Mesendoderm (in vitro differentiated cells): Measurements from ENCODE around the gene SLC44A5.

Experiments used
- DNase-seq: peaks from one replicate; pipeline ENCODE4 v3.0.0; 2013
- H2AK5ac ChIP-seq: 2 replicates; pipeline ENCODE4 v1.6.1; 2013; ENCODE audit warnings: low read length, inconsistent platforms
- H2BK120ac ChIP-seq: 2 replicates; pipeline ENCODE4 v1.6.1; 2013; ENCODE audit warnings: low read depth, mild to moderate bottlenecking, low read length, moderate library complexity, mixed read lengths
- H2BK15ac ChIP-seq: replicated peaks from 2 replicates; pipeline ENCODE4 v1.6.1; 2013; ENCODE audit warnings: low read depth, mild to moderate bottlenecking, moderate library complexity
- H2BK5ac ChIP-seq: 2 replicates; pipeline ENCODE4 v1.6.1; 2013; ENCODE audit warnings: low read length, inconsistent platforms
- H3K18ac ChIP-seq: 2 replicates; pipeline ENCODE4 v1.6.1; 2013; ENCODE audit warnings: mild to moderate bottlenecking, low read length, mixed read lengths
- H3K23ac ChIP-seq: one replicate; pipeline ENCODE4 v1.6.1; 2013; ENCODE audit warnings: low read length
- H3K27ac ChIP-seq: 2 replicates; pipeline ENCODE4 v1.5.1; 2013; ENCODE audit warnings: low read depth, mild to moderate bottlenecking, inconsistent platforms, low read length, moderate library complexity
- H3K27me3 ChIP-seq: 2 replicates; pipeline ENCODE4 v1.6.1; 2013; ENCODE audit warnings: low read length, control low read depth, mild to moderate bottlenecking, inconsistent platforms; ENCODE audit not compliant: insufficient read depth, poor library complexity
- H3K36me3 ChIP-seq: 2 replicates; pipeline ENCODE4 v1.6.1; 2013; ENCODE audit warnings: low read length, inconsistent platforms; ENCODE audit not compliant: control insufficient read depth, insufficient read depth
- H3K4ac ChIP-seq: one replicate; pipeline ENCODE4 v1.6.1; 2013; ENCODE audit warnings: low read depth, mild to moderate bottlenecking, low read length, moderate library complexity
- H3K4me1 ChIP-seq: 2 replicates; pipeline ENCODE4 v1.6.1; 2013; ENCODE audit warnings: low read depth, low read length, inconsistent platforms; ENCODE audit not compliant: control insufficient read depth
- H3K4me2 ChIP-seq: 2 replicates; pipeline ENCODE4 v1.6.1; 2013; ENCODE audit warnings: low read length
- H3K4me3 ChIP-seq: 2 replicates; pipeline ENCODE4 v1.5.1; 2013; ENCODE audit warnings: mild to moderate bottlenecking, low read length
- H3K56ac ChIP-seq: one replicate; pipeline ENCODE4 v1.6.1; 2013; ENCODE audit warnings: low read length
- H3K79me1 ChIP-seq: 2 replicates; pipeline ENCODE4 v1.6.1; 2013; ENCODE audit warnings: low read length, inconsistent platforms
- H3K79me2 ChIP-seq: 2 replicates; pipeline ENCODE4 v1.6.1; 2013; ENCODE audit warnings: mild to moderate bottlenecking, low read length; ENCODE audit not compliant: control insufficient read depth, insufficient read depth
- H3K9ac ChIP-seq: 2 replicates; pipeline ENCODE4 v1.6.1; 2013; ENCODE audit warnings: low read length, inconsistent platforms
- H4K5ac ChIP-seq: one replicate; pipeline ENCODE4 v1.6.1; 2013; ENCODE audit warnings: low read length
- H4K8ac ChIP-seq: one replicate; pipeline ENCODE4 v1.6.1; 2013; ENCODE audit warnings: low read depth, mild to moderate bottlenecking, control low read depth, low read length, moderate library complexity
- WGBS: extraction: QIAGEN DNeasy Blood & Tissue Kit; methylation state at CpG from one replicate; pipeline ENCODE4 v1.1.7; 2013; ENCODE audit warnings: low lambda C conversion rate, missing lambda C conversion rate; ENCODE audit not compliant: insufficient coverage; ENCODE audit errors: extremely low coverage; 5-methylcytosine and 5-hydroxymethylcytosine counted together

Gene SLC44A5

DNA sequence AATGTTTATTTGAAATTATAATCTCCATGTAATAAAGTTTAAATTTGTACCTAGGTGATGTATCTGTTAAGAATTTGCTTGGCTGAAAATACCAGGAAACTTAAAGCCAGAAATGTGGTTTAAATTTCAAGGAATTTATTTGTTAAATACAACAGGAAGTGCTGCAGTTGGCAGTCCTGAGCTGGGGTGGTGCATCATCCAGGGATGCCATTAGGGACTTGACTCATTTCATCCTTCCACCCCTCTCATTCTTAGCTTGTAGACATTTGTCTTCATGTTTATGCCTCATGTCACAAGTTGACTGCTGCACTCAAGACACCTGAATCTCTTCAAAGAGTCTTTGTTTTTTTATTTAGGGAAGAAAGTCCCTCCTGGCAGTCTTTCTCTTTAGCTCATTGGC is 300.8 kb downstream of the SLC44A5 start:
- no peak overlapping the region for H3K9ac ChIP-seq
- H3K18ac ChIP-seq = no peak overlapping the region
- no peaks in the 10 kb centered on the region for H3K79me2 ChIP-seq
- no peak overlapping the region for H3K4me3 ChIP-seq
- no peak overlapping the region for H2BK15ac ChIP-seq
- H3K23ac ChIP-seq = no peak overlapping the region
- DNase-seq = no peak
- no peak overlapping the region for H3K27ac ChIP-seq
- no peak overlapping the region for H4K8ac ChIP-seq
- H3K4me1 ChIP-seq = peaks cover 2% of the 10 kb centered on the region
- H2BK5ac ChIP-seq = no peak overlapping the region
- no peaks in the 10 kb centered on the region for H3K36me3 ChIP-seq
- no peak overlapping the region for H3K56ac ChIP-seq
- no peak overlapping the region for H4K5ac ChIP-seq
- H2AK5ac ChIP-seq = no peak overlapping the region
- no peak overlapping the region for H3K4ac ChIP-seq
- H3K79me1 ChIP-seq = no peaks in the 10 kb centered on the region
- no peaks in the 10 kb centered on the region for H3K27me3 ChIP-seq
- no peak overlapping the region for H3K4me2 ChIP-seq
- H2BK120ac ChIP-seq = no peak overlapping the region

DNA sequence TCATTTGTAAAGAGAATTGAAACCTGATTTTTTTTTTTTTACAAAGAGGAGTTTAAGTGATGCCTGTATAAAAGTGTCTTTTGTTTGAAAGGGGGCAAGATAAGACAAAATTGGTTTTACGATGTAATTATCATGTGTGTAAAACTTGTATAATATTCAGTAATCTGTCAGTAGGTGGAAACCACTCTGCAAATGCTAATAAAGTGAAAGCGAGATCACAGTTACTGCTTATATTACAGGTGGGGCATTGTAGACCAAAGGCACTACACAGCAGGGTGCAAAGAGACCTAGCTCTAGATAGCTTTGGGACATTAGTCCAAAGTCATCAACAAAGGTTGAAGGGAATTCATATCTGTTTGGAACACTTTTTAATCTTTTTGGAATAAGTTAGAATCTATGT is 302.5 kb downstream of the SLC44A5 start:
- Histone ChIP-seq H2BK5ac (no peak overlapping the region), H3K4me1 (no peaks in the 10 kb centered on the region), H3K23ac (no peak overlapping the region), H3K27me3 (no peaks in the 10 kb centered on the region), H2AK5ac (no peak overlapping the region), H3K4me3 (no peak overlapping the region), H3K36me3 (no peaks in the 10 kb centered on the region), H2BK120ac (no peak overlapping the region), H3K79me1 (no peaks in the 10 kb centered on the region), H3K79me2 (no peaks in the 10 kb centered on the region), H3K18ac (no peak overlapping the region), H3K56ac (no peak overlapping the region), H3K27ac (no peak overlapping the region), H3K9ac (no peak overlapping the region), H2BK15ac (no peak overlapping the region), H4K8ac (no peak overlapping the region), H3K4me2 (no peak overlapping the region), H3K4ac (no peak overlapping the region), H4K5ac (no peak overlapping the region)
- no peak for DNase-seq
- WGBS = 100% methylated on average over 1 of the region's 2 CpGs

DNA sequence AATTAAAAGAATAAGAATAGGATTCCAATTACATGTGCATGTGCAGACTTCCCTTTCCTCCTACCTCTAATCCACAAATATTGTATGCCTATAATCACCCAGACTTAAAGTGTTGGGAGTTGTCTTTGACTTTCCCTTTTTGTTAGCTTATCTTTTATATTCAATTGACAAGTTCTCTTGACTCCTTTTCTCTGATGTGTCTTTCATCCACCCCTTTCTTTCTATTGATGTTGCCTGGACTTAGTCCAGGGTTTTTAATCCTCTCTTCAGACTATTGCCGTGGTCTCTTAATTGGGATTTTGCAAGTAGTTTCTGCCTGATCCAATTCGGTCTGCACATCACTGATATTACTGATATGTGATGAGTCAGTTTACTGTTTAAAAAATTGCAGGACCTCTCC is 305.9 kb downstream of the SLC44A5 start:
- Histone ChIP-seq H3K4me2 (no peak overlapping the region), H2BK120ac (no peak overlapping the region)
- no CpG with 5 or more reads among the region's 2 CpGs for WGBS

DNA sequence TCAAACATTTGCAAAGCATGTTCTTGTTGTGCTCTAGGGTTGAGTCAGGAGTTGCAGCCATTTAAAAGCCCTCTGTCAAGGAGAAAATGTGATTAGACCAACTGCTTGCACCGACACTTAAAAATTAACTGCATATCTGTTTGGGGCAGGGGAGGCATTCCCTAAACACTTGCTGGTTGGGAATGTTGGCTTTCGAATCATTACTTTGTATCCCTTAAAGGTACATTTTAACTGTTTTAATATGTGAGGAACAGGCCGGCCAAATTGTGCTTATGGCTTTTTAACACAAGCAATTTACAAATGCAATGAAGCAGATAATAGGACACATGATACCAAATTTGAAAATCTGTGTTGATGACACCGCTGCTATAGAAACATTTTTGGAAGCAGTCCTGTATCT is 317.6 kb downstream of the SLC44A5 start:
- H3K79me2 ChIP-seq = no peaks in the 10 kb centered on the region
- H3K4me1 ChIP-seq = peaks cover 2% of the 10 kb centered on the region
- H3K18ac ChIP-seq = no peak overlapping the region
- H3K9ac ChIP-seq = no peak overlapping the region
- H3K27ac ChIP-seq = no peak overlapping the region
- no peaks in the 10 kb centered on the region for H3K27me3 ChIP-seq
- no peak overlapping the region for H2BK120ac ChIP-seq
- no peak overlapping the region for H3K23ac ChIP-seq
- H4K8ac ChIP-seq = no peak overlapping the region
- H4K5ac ChIP-seq = no peak overlapping the region
- no peak overlapping the region for H2AK5ac ChIP-seq
- H3K79me1 ChIP-seq = no peaks in the 10 kb centered on the region
- H2BK15ac ChIP-seq = no peak overlapping the region
- H3K4me2 ChIP-seq = no peak overlapping the region
- no peak overlapping the region for H3K4ac ChIP-seq
- no peaks in the 10 kb centered on the region for H3K36me3 ChIP-seq
- no peak overlapping the region for H2BK5ac ChIP-seq
- no peak overlapping the region for H3K4me3 ChIP-seq
- no CpG with 5 or more reads among the region's 4 CpGs for WGBS
- no peak for DNase-seq
- no peak overlapping the region for H3K56ac ChIP-seq

More for the DNA sequence above, 305.9 kb downstream of the SLC44A5 start:
- no peaks in the 10 kb centered on the region for H3K79me1 ChIP-seq
- no peak overlapping the region for H3K9ac ChIP-seq
- no peak overlapping the region for H4K8ac ChIP-seq
- H3K56ac ChIP-seq = no peak overlapping the region
- H2BK15ac ChIP-seq = no peak overlapping the region
- no peak overlapping the region for H4K5ac ChIP-seq
- no peak overlapping the region for H3K23ac ChIP-seq
- H3K4ac ChIP-seq = no peak overlapping the region
- no peaks in the 10 kb centered on the region for H3K27me3 ChIP-seq
- H3K4me1 ChIP-seq = no peaks in the 10 kb centered on the region
- H3K27ac ChIP-seq = no peak overlapping the region
- H3K18ac ChIP-seq = no peak overlapping the region
- no peak overlapping the region for H3K4me3 ChIP-seq
- no peak overlapping the region for H2BK5ac ChIP-seq
- H3K36me3 ChIP-seq = no peaks in the 10 kb centered on the region
- H3K79me2 ChIP-seq = no peaks in the 10 kb centered on the region
- H2AK5ac ChIP-seq = no peak overlapping the region
- no peak for DNase-seq

DNA sequence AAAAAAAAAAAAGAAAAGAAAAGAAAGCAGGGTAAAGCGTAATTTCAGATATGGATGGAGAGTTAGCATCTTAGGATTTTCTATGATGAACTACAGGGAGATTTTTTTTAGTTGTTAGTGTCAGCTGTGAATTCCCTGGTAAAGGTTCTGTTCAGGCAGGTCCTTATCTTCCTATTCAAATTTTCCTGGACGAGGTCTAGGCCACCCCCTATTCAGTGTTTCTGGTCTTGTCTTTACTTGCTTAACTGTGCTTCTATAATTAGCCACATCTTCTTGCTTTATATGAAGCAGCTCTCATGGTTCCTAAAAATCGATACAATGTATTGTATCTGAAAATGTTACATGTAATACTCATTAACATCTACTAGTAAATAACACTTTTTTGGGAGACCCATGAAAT is 318.9 kb downstream of the SLC44A5 start:
- no peak overlapping the region for H3K23ac ChIP-seq
- H3K4ac ChIP-seq = no peak overlapping the region
- H3K79me2 ChIP-seq = no peaks in the 10 kb centered on the region
- H3K36me3 ChIP-seq = no peaks in the 10 kb centered on the region
- no peak overlapping the region for H4K5ac ChIP-seq
- no peak overlapping the region for H3K4me3 ChIP-seq
- no peak overlapping the region for H3K56ac ChIP-seq
- no peak overlapping the region for H3K27ac ChIP-seq
- H3K4me1 ChIP-seq = peaks cover 2% of the 10 kb centered on the region
- H3K79me1 ChIP-seq = no peaks in the 10 kb centered on the region
- H3K9ac ChIP-seq = no peak overlapping the region
- WGBS = no CpG with 5 or more reads among the region's 3 CpGs
- no peaks in the 10 kb centered on the region for H3K27me3 ChIP-seq
- H2BK120ac ChIP-seq = no peak overlapping the region
- DNase-seq = no peak
- H3K18ac ChIP-seq = no peak overlapping the region
- H4K8ac ChIP-seq = no peak overlapping the region
- H2BK5ac ChIP-seq = no peak overlapping the region
- H2AK5ac ChIP-seq = no peak overlapping the region
- no peak overlapping the region for H3K4me2 ChIP-seq
- no peak overlapping the region for H2BK15ac ChIP-seq

DNA sequence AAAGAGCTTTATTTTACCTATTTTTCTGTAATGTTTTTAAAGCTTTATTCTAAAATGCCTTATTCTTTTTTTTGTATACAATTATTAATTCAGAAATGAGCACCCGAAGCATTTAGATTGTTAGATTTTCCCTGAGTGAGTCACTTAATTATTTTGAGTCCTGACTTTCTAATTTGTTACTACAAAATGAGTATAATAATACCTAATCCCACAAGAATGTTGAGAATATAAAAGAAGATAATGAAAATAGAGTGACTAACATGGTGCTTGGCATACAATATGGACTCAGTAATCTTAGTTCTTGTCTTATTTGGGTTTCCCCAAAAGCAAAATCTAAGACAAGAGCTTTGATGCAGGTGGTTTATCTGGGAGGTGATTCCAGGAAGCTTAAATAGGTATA is 334.5 kb downstream of the SLC44A5 start:
- Histone ChIP-seq H2BK120ac (no peak overlapping the region), H3K79me1 (no peaks in the 10 kb centered on the region), H3K36me3 (no peaks in the 10 kb centered on the region), H3K4me2 (no peak overlapping the region), H4K8ac (no peak overlapping the region), H4K5ac (no peak overlapping the region), H2AK5ac (no peak overlapping the region), H3K18ac (no peak overlapping the region), H3K4me1 (no peaks in the 10 kb centered on the region), H3K4me3 (no peak overlapping the region), H3K4ac (no peak overlapping the region), H3K79me2 (no peaks in the 10 kb centered on the region), H3K56ac (no peak overlapping the region), H3K9ac (no peak overlapping the region), H3K27me3 (no peaks in the 10 kb centered on the region), H3K23ac (no peak overlapping the region), H2BK5ac (no peak overlapping the region), H3K27ac (no peak overlapping the region), H2BK15ac (no peak overlapping the region)
- no CpG with 5 or more reads among the region's 1 CpG for WGBS
- no peak for DNase-seq
